HL-60 (cell line): ENCODE results near the gene FBXO33.

ENCODE experiments used
- DNase-seq, 2 experiments: peaks; one replicate each; pipeline ENCODE4 v3.0.0-alpha.2; 2010 to 2020; ENCODE audit warnings: low read depth in 1 of 2, low spot score in 1 of 2
- H3K27ac ChIP-seq: fragments of 250-450 bp; sonication (Bioruptor Pico); replicated peaks from 2 replicates; pipeline ENCODE4 v1.5.1; 2020; ENCODE audit warnings: mild to moderate bottlenecking, moderate library complexity
- H3K27me3 ChIP-seq: fragments of 250-450 bp; sonication (Bioruptor Pico); 2 replicates; pipeline ENCODE4 v1.5.1; 2021; ENCODE audit warnings: mild to moderate bottlenecking, moderate library complexity; ENCODE audit not compliant: insufficient read depth, poor library complexity, severe bottlenecking
- H3K4me3 ChIP-seq: replicated peaks from 2 replicates; pipeline ENCODE4 v1.5.1; 2011; ENCODE audit warnings: mild to moderate bottlenecking, control low read depth, low read length; ENCODE audit not compliant: insufficient read depth
- CTCF ChIP-seq: IDR thresholded peaks from one replicate; pipeline ENCODE4 v1.5.1; 2011; ENCODE audit warnings: low read length, control low read depth, inconsistent platforms; ENCODE audit not compliant: insufficient read depth
- GABPA ChIP-seq: IDR thresholded peaks from 2 replicates; pipeline ENCODE4 v1.6.1; 2012; ENCODE audit warnings: low read depth
- POLR2AphosphoS5 ChIP-seq: IDR thresholded peaks from 2 replicates; pipeline ENCODE4 v1.6.1; 2012; ENCODE audit warnings: low read depth
- REST ChIP-seq: IDR thresholded peaks from 2 replicates; pipeline ENCODE4 v1.6.1; 2012; ENCODE audit warnings: low read depth; ENCODE audit not compliant: insufficient replicate concordance
- SPI1 ChIP-seq: IDR thresholded peaks from 2 replicates; pipeline ENCODE4 v1.6.1; 2012; ENCODE audit warnings: low read depth, mild to moderate bottlenecking, borderline replicate concordance
- long read RNA-seq: library from polyadenylated mRNA; unstranded; transcript quantifications from one replicate; pipeline ENCODE4 v2.0.0, GENCODE V29; 2020

FBXO33 gene, protein sequence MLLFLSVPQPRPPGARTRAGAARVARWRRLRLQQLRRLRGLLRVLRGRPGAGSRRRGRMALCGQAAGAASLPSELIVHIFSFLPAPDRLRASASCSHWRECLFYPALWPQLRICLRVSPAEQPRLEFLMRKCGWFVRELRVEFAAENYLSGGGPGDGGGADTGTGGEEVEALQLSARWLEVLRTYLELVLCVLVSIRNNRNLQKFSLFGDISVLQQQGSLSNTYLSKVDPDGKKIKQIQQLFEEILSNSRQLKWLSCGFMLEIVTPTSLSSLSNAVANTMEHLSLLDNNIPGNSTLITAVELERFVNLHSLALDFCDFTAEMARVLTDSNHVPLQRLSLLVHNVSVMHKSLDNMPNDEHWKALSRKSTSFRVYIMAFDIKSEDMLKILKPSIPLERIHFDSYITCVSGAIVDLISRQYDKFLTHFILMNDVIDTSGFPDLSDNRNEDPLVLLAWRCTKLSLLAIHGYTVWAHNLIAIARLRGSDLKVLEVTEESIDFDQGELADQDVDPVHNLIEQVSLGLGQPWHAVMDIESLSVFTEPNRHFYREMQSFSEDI
- long read RNA-seq, partial matches to known transcripts = 0 of 5 reads
- long read RNA-seq, other reads (novel, unspliced or antisense) = 3 of 5 reads

DNA sequence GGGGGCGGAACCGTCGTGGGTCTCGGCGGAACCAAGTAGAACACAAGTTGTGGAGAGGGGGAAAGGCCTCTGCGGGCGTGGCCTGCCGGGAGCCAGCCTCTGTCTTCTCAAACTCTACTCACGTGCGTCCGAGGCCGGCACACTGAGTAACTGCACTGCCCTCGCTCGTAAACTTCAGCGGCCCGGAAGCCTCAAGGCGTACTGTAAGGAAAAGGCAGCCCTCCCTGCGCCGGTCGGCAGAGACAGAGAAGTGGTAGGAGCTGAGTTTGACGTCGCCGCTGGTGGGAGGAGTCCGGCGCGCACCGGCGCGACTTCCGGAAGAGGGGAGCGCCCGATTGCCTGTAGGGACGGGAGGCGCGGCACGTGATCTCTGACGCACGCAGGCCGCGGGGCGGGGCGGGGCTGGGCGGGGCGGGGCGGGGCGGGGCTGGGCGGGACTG lies at the start of gene FBXO33:
TSS of gene FBXO33 (minus strand) at position 255 of the 440 bp plus-strand sequence. CDS start 271 bp downstream, outside the sequence.
- no peak for TF ChIP-seq GABPA
- no peak for TF ChIP-seq CTCF
- no peak for TF ChIP-seq POLR2AphosphoS5
- TF ChIP-seq REST = no peak
- TF ChIP-seq SPI1 = peak; percentile 25; the same call in 1 of the 2 replicates
- Histone ChIP-seq H3K4me3 (peak within 1 kb of the TSS; percentile 96), H3K27ac (peak within 1 kb of the TSS; percentile 98), H3K27me3 (no peaks in the 10 kb centered on the region)
- peak; percentile 89 to 97 for DNase-seq

GRCh38 chr14:39474416-39474911 lies 42.2 kb upstream of the FBXO33 start:
- no peak overlapping the region for H3K27ac ChIP-seq
- TF ChIP-seq GABPA (no peak), POLR2AphosphoS5 (no peak), REST (no peak), SPI1 (no peak), CTCF (no peak)
- no peak for DNase-seq
- H3K27me3 ChIP-seq = no peaks in the 10 kb centered on the region
- no peak overlapping the region for H3K4me3 ChIP-seq

- Histone ChIP-seq H3K27me3 (no peaks in the 10 kb centered on the region), H3K27ac (peak overlapping the region; percentile 62), H3K4me3 (no peak overlapping the region)
- TF ChIP-seq GABPA = 0 out of 2 replicates have a peak, but pooled peaks have one; percentile 3
- TF ChIP-seq CTCF = no peak
- TF ChIP-seq REST = no peak
- peak; percentile 87 for TF ChIP-seq SPI1
- peak; percentile 59; the same call in 1 of the 2 replicates for TF ChIP-seq POLR2AphosphoS5
- peak; percentile 44 to 71 for DNase-seq
Measured at GRCh38 chr14:39472078-39472477, 39.8 kb upstream of the FBXO33 start.
